GM19099 (cell line): ENCODE measurements around the gene KCNK3.

ENCODE experiments used
- POLR2A ChIP-seq: IDR thresholded peaks from 3 replicates; pipeline ENCODE4 v1.6.1; 2011; ENCODE audit warnings: low read depth; ENCODE audit not compliant: insufficient read length; ENCODE audit errors: extremely low read depth

The KCNK3 gene

DNA sequence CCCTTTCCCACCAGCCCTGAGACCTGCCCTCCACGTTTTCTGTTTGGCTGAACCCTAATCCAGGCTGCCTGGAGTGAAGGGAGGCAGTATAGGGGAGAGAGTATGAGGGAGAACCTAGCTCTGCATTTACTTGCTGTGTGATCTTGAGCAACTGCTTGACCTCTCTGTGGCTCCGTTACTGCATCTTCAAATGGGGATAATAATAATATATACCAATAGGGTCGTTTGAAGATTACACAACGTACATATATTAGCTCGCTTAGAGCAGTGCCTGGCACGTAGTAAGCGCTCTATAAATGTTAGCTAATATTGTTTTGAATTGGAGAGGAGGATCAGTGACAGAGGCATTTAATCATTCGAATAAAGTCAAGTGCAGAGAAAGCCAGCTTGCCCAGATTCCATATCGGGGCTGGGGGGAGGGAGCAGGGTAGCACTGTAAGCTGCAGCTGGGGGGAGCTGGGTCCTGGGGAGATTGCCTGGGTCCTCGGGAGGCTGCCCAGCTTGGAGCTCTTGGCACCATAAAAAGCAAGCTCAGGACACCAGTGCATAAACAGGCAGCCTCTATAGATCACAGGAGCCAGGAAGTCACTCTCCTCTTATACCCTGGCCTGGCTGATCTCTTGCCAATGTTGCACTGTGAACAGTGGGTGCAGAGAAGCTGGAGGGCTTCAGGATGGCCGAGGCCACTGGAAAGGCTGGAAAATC is 19.1 kb downstream of the KCNK3 start:
- no peak for TF ChIP-seq POLR2A

DNA sequence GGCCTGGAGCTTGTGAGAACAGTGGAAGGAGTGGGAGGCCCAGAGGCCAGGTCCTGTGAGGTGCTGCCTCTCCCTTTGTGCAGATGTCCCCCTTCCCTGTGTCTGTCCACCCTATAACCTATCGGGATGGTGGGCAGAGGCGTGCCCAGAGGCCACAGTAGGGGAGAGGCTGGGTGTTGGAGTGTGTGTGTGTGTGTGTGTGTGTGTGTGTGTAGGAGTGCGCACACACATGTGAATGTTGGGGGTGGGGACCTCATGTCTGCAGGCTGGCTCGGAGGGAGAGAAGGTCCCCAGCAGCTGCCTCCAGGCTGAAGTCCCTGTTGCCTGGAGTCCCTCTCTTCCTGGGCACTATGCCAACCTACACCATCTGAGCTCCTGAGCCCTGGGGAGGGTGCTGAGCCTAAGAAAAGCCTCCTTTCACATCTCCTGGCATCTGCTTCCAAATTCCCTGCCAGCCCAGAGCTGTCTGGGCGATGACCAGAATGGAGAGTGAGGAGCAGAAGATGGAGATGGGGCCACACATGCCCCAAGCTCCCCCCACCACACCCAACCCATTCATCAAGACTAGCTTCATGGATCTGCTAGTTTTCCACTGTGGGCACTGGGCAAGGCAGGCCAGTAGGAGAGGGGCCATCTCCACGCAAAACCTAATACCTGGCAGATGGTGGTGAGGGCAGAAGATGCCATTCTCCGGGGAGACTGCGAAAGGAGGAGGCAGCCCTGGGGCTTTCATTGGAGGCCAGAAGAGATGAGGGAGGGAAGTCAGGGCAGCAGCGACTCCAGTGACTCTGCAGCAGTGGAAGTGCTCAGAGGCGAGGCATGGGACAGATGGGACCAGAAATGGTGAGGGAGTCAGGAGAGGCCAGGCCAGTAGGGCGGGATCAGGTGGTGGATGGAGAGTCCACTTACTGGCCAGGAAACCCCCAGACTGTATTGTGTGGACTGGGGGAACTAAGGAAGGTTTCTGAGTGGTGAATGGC is 20.3 kb downstream of the KCNK3 start:
- TF ChIP-seq POLR2A: no peak

DNA sequence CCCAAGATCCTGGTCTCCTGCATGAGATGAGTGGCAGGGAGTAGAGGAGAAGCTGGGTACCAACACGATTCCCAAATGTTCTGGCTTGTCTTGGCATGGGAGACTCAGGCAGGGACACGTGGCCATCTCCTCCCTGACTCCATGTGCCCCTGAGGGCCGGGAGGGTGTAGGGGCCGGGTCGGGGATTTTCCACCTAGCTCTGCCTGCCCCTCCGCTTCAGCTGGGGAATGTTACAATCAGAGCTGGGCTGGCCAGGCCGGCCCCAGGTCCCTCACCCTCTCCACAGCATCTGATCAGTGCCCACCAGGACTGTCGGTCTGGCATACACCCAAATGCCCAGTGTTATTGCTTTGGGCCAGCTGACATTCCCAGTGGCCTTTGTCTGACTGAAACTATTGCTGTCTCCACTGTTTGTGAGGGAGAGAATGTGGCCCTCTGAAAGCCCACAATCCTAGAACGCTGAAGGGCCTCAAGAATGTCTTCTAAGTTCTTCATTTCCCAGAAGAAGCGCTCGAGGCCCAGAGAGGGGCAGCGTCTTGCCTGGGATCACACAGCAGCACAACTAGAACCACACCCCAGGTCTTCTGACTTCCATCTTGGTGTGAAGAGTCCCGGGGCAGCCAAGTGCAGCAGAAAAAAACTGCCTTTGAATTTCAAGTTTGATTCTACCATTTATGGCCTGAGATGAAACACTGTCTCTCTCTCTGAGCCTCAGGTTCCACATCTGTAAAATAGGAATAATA is 23.2 kb downstream of the KCNK3 start:
- no peak for TF ChIP-seq POLR2A

DNA sequence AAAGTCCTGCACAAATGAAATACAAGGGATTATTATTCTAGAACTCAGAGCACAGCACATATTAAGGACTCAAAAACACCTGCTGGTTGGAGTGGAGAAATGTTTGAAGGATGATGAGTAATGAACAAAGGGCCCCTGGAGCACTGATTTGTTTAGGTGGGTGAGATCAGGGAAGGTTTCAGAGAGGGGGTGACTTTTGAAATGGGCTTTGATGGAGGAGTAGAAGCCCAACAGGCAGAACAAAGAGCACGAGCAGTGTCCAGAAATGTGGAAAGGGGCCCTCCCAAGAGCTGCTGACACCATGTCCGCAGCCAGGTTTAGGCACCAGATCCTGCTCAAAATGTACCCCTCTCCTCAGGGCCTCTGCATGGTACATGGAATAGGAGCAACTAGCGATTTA is 23.8 kb downstream of the KCNK3 start:
- TF ChIP-seq POLR2A: no peak

DNA sequence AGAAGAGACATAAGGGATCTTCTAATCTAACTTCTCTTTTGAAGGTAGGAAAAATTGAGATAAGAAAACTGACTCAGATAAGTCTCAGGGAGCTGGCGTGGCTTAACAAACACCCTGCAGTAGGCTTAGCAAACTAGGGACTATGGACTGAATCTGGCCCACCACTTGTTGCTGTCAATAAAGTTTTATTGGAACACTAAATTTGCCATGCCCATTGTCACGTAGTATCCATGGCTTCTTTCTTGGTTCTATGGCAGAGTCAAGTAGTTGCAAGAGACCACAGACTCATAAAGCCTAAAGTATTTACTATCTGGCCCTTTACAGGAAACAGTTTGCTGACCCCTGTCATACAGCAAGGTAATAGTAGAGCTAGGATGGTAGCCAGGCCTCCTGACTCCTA is 24.2 kb downstream of the KCNK3 start:
- no peak for TF ChIP-seq POLR2A

DNA sequence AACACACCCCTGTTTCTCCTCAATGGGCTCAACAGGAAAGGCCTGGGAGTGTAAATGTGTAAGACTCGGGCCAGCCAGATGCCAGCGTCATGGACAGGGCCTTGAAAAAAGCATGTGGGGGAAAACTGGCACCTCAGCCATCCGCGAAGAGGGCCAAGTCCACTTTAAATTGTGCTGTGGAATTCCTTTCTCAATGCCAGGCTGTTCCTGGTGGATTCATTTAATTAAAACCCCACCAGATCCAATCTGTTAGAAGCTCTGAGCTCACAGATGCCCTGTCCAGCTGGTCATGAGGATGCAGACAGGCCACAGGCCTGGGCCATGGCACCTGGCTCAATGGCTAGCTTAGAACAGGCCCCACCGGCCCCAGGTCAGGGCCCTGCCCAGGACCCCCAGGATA is 24.8 kb downstream of the KCNK3 start:
- no peak for TF ChIP-seq POLR2A

DNA sequence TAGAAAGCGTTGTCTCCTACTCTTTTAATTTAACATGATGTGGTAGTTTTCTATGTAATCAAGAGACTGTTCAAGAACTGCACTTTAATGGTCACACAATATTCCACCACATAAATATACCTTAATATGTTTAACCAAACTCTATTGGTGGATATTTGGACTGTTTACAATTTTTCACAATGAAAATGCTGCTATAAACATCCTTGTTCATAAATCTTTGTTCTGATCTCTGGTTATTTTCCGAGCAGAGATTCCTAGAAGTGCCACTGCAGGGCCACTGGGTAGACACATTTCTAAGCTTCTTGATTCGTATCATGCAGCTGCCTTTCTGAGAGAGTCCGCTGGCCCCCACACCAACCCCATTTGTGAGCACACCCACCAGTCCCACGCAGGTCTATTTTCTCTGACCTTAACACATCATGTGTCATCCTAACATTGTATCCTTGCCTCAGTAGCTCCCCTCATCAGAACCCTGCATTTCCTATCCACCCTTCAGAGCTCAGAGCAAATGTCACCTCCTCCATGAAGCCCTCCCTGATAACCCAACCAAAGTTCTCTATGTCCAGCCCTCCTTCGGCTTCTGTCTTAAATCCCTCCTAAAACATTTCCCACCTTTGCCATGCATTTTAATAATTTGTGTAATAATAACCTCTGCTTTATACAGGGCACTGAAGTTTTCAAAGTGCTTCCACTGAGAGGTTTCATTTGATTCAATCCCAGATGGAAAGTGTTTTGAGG is 26.6 kb downstream of the KCNK3 start:
- no peak for TF ChIP-seq POLR2A

DNA sequence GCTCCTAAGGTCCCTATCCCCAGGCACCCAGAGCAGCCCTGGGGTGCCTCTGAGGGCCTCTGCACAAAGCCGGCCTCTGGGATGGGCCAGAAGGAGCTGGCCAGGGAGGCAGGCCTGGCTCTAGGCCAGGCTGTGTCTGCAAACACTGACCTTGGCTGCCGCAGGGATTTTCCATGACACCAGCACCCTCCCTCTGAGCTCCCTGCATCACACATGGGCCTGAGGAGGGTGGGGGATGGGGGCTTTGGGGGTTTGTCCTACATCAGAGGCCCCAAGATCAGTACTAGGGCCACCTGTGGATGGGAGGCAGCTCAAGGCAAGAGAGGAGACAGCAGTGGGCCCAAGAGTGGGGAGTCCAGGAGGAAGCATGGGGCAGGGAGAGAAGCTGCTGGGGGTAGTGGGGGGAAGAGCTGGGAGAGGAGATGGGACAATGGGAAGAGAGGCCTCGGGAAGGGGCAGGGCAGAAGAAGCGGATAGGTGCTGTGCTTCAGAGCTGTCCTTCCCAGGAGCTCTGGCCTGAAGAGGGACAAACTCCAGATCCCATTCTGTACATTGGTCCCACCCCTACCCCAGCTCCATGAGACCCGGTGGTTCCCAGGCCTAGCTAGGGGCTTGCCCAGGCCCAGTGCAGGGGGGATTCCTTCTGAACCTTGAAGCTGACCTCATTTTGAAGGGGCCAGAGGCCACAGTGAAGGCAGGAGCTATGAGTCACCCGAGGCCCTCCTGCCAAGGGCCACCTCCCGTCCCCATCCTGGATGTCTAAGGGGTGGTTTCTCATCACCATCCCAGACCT is 28.0 kb downstream of the KCNK3 start:
- no peak for TF ChIP-seq POLR2A

DNA sequence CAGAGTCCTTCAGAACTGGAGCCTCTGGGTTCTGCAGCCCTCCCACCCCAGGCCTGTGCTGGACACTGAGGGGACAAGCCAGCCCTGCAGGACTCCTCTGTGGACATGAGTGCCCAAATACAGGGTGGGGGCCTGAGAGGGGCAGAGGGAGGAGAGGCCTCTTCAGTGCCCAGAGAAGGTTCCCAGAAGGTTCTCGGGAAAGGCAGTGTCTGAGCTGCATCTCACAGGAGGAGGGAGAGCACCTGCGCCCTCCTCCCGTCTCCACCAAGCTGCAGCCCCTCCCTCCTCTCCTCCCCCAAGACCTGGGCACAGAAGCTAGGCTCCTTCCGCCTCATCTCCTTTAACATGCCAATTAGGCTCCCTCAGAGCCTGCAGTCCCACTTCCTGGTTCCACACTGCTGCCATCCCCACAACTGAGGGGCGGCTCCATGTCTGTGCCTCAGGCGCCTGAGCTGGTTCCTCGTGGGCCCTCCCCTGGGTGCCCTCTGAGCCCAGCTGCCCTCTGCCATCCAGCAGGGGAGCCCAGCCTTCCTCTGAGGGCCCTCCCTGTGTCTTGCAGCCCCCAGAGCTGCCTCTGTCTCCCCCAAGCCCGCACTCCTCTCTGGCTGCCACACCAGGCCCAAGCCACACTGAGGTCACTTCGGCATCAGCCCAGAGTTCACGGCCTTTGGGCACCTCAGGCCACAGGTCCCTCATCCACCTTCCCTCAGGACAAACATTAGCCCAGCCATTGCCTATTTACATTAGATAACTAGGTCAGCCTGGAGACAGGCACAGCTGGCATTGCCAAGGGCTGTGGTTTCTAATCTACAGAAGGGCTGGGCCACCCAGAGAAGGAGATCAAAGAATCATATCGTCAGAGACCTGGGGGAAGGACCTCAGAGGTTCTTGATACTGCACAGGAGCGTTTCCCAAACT is 28.9 kb downstream of the KCNK3 start:
- no peak for TF ChIP-seq POLR2A

DNA sequence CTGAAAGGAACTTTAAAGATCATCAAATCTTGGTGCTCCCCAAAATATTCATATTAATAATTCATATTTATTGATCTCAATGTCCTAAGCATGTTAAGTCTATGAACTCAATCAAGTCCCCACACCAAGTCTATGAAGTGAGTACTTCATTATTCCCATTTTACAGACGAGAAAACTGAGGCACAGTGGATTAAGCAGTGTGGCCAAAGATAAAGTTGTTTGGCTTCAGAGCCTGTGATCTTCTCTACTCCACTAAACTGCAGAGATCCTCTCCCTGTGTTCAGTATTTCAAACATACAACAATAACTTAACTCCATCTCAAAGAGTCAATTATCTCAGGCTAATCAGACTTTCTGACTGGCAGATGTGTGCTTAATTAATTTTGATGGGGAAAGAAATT is 29.8 kb downstream of the KCNK3 start:
- no peak for TF ChIP-seq POLR2A

DNA sequence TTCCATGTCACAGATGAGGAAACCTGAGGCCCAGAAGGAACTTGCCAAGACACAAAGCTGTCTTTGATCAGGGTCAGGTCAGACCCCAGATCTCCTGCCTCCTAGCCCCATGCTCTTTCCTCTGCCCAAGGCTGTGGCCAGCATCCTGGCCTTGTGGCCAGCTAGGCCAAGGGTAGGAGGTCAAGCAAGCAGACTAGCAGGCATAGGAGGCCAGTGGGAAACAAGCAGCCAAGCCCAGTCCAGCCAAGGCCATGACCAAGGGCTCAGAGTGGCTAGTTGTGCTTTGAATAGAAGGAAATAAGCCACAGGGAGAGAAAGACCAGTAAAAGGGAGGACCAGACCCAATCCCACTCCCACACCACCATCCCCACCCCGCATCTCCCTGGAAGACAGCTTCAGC is 30.4 kb downstream of the KCNK3 start:
- TF ChIP-seq POLR2A: no peak

DNA sequence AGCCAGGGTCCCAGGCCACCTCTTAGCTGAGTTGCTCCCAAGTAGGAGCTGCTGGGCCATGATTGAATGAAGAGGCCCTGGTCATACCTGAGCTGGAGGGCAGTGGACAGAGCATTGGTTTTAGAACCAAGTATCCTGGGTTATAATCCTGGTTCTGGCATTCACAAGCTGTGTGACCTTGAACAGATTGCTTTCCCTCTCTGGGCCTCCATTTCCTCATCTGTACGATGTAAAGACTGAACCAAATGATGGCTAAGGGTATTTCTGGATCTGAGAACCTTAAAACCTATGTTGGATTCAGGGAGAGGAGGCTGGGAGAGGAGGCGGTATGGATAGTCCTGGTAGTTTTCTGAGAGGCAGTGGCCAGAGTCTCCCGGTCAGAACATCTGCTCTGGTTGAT is 31.0 kb downstream of the KCNK3 start:
- no peak for TF ChIP-seq POLR2A
